Stimulated activated naive CD8-positive, alpha-beta T cell treated with anti-CD3 and anti-CD28 coated beads, Interleukin-15, Interleukin-2, amounts not matched to agents 100 U/mL and 50 U/mL, for 24 hours (primary cell): ENCODE data around the gene ERLEC1.
"Not testable (repeated sequence)": the region's sequence is repeated elsewhere in the genome, so short reads cannot be mapped to it uniquely, and the experiment has no call there.

Experiments
- ATAC-seq: fragments of 150-1000 bp; cut with Tn5 transposase; one replicate; pipeline ENCODE4 v1.10.0; 2021
- DNase-seq: peaks from one replicate; pipeline ENCODE4 v3.0.0; 2021

The ERLEC1 gene

DNA sequence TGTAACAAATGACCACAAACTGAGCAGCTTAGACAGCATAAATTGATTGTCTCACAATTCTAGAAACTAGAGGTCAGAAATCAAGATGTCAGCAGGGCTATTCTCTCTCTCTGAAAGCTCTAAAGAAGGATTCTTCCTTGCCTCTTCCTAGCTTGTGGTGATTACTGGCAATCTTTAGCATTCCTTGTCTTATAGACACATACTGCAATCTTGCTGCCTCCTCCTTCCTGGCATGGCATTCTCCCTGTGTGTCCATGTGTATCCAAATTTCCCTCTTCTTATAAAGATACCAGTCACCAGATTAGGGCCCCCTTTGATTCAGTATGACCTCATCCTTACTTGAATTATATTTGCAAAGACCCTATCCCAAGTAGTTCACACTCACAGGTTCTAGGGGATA is 2.4 kb upstream of the ERLEC1 start:
- ATAC-seq (no peak), DNase-seq (no peak)

GRCh38 chr2:53785366-53785765 is 1.5 kb upstream of the ERLEC1 start:
- DNase-seq (no peak), ATAC-seq (no peak)

DNA sequence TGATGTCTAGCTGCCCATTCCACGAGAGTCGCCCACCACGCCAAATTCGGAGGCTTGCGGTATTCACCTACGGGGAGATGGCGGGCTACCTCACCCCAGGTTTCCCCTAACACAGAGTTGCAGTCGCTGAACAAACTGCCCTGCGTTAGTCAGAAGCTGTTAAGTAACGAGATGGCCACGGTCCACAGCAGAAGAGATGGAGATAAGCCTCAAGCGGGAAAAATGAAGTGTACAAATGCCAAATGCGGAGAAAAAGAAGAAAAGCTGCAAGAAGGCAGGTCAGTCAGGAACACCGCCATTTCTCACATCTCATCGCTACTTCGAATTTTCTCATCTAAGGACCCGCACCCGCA is 516 bp upstream of the ERLEC1 start:
- ATAC-seq (peak; percentile 3), DNase-seq (peak; percentile 38)

DNA sequence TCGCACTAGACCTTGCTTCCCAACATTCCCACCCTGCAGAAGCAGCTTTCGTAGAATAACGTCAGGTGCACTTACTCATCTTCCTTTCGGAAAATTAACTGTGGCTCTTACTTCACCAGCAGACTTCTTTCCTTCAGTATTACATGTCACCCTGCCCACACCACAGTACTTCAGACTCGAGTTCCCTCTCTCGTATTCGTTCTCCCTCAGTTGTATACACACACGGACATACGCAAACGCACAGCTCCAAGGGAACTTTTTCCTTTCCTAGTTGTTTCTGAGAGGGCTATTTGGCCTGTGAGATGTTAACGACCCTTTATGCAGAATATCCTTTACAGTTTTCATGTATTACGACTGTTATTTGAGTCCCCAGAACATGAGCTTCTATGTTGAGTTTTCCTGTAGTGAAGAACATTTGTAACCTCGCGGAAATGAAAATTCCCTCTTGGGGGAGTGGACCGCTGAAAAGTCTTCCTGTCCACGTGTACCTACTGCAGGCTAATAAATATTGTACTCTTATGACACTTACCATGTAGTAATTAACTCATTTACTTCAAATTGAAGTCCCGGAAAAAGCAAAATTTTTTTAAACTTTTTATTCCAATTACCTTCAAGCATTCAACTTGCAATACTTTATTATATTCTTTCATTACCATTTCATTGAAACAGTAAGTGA is 908 bp downstream of the ERLEC1 start:
- ATAC-seq (peak; percentile 41), DNase-seq (peak; percentile 12)

- ATAC-seq (no peak), DNase-seq (no peak)
Measured at GRCh38 chr2:53793261-53793660, 6.4 kb downstream of the ERLEC1 start.

DNA sequence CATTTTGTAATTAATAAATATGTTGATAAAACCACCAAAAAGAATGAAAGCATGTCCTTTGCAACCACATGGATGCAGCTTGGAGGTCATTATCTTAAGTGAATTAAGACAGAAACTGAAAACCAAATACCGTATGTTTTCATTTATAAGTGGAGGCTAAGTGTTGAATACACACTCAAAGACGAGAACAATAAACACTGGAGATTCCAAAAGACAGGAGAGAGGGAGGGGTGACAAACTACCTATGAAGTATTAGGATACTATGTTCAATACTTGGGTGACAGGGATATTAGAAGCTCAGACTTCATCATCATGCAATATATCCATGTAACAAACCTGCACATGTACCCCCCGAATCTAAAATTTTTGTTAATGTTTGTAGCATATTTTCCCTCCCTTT is 7.0 kb downstream of the ERLEC1 start:
- no peak for ATAC-seq

GRCh38 chr2:53801547-53801946 is 14.7 kb downstream of the ERLEC1 start:
- ATAC-seq (no peak), DNase-seq (no peak)

More for the DNA sequence above, 7.0 kb downstream of the ERLEC1 start:
- no peak for DNase-seq

DNA sequence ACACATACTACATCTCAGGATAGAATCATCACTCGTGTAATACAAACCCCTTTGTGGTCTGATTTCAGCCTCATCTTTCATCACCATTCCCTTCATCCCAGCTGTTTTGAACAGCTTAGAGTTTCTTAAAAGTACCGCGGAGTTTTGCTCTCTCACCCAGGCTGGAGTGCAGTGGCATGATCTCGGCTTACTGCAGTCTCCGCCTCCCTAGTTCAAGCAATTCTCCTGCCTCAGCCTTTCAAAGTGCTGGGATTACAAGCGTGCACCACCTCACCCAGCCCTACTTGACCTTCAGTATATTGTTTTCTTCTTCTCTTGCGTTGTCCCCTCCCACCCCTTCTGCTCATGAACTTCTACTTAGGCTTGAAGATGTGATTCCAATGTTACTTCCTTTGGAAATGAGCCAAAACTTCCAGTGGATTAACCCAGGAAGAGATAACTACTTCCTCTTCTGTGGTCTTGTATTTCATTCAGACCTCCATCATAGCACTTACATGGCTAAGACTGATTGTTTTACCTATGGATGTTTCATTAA is 15.8 kb downstream of the ERLEC1 start:
- ATAC-seq = no peak
- no peak for DNase-seq

GRCh38 chr2:53811601-53812000 is 24.8 kb downstream of the ERLEC1 start:
- DNase-seq (no peak), ATAC-seq (no peak)

GRCh38 chr2:53813151-53813550 is 26.3 kb downstream of the ERLEC1 start:
- ATAC-seq (no peak), DNase-seq (no peak)

GRCh38 chr2:53818854-53819435 is 32.1 kb downstream of the ERLEC1 start:
- DNase-seq (no peak), ATAC-seq (no peak)

GRCh38 chr2:53819634-53820033 is 32.8 kb downstream of the ERLEC1 start:
- DNase-seq = no peak
- no peak for ATAC-seq

GRCh38 chr2:53820048-53820447 is 33.2 kb downstream of the ERLEC1 start:
- DNase-seq = no peak
- no peak for ATAC-seq

DNA sequence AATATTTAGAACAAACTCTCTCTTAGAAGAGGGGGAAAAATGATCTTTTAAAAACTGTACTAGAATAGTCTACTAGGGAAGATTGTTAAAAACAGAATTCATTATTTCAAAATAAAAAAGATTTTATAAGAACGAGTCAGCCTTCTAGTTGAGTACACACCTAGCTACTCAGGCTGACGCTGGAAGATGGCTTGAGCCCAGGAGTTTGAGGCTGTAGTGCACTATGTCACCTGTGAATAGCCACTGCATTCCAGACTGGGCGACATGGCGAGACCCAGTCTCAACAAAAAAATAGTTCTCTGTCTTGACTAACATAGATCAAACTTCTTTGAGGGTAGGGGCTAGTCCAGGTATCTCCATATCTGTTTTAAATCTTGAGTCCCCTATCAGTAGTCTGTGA is 33.9 kb downstream of the ERLEC1 start:
- ATAC-seq (no peak), DNase-seq (no peak)

- DNase-seq (no peak), ATAC-seq (no peak)
Measured at GRCh38 chr2:53821810-53822209, 35.0 kb downstream of the ERLEC1 start.

- DNase-seq = peak; percentile 16
- ATAC-seq = not testable (repeated sequence)
Measured at GRCh38 chr2:53823639-53824038, 36.8 kb downstream of the ERLEC1 start.

DNA sequence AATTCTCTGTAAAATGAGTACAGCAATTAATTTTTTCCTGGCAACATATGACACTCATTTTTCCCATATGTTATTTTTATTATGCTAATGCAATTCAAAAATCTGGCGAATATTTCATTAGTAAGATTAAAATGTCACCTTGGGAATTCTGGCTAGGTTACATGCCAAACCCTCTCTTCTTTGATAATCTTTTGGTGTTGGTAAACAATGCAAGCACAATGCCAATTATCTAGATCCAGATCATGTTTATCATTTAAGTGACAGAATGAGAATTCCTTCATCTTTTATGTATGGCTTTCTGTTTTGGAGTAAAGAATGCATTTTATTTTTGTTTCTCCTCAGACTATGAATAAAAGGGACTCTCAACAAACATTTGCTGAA is 39.2 kb downstream of the ERLEC1 start:
- ATAC-seq = no peak

GRCh38 chr2:53826587-53827397 is 39.9 kb downstream of the ERLEC1 start:
- DNase-seq = no peak
- no peak for ATAC-seq

More for the DNA sequence above, 39.2 kb downstream of the ERLEC1 start:
- no peak for DNase-seq

DNA sequence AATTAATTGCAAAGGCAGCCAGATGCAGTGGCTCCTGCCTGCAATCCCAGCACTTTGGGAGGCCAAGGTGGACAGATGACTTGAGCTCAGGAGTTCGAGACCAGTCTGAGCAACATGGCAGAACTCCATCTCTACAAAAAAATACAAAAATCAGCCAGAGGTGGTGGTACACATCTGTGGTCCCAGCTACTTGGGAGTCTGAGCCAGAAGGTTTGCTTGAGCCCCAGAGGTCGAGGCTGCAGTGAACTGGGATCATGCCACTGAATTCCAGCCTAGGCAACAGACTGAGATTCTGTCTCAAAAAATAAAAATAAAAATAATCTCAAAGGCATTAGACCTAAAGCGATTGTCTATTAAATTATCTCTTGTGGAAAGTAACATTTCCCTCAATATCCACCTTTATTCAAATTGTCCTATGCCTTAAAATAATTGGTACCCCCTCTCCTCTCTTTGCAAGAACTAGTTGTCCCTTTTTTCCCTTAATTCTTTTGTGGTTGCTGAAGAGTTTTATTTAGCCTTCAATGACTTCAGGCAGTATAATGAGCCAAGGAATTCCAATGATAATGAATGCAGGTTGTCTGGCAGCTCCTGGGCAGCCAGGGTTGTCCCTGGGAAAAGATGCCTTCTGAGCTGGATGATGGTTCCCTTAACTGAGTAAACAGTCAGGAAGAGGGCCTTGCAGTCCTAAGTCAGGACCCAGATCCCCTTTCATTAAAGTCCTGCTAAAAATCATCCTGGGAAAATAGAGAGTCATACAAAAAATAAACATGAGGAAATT is 40.7 kb downstream of the ERLEC1 start:
- ATAC-seq (no peak), DNase-seq (no peak)

DNA sequence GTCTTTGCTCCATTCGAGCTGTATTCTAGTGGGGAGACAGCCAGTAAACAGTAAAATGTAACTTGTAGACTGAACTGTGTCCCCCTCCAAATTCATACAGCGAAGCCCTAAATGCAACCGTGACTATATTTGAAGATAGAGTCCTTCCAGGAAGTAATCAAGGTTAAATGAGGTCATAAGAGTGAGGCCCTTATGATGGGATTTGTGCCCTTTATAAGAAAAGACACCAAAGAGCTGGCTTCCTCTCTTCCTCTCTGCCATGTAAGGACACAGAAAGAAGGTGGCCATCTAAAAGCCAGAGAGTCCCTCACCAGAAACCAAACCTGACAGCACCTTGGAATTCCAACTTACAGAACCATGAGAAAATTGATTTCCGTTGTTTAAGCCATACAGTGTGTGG is 41.5 kb downstream of the ERLEC1 start:
- no peak for ATAC-seq
- DNase-seq = no peak

- ATAC-seq (no peak), DNase-seq (no peak)
Measured at GRCh38 chr2:53829273-53829979, 42.6 kb downstream of the ERLEC1 start.

DNA sequence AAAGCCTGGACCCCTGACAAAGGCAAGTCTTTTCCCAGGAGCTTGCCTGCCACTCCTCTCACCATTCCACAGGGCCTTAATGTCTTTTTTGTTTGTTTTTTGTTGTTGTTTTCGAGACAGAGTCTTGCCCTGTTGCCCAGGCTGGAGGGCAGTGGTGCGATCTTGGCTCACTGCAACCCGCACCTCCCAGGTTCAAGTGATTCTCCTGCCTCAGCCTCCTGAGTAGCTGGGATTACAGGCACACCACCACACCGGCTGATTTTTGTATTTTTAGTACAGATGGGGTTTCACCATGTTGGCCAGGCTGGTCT is 43.1 kb downstream of the ERLEC1 start:
- ATAC-seq, DNase-seq: not testable (repeated sequence)
